ENCODE data around the gene PCSK1N.
"Not testable (repeated sequence)": the region's sequence is repeated elsewhere in the genome, so short reads cannot be mapped to it uniquely, and the experiment has no call there.

Gene PCSK1N, protein sequence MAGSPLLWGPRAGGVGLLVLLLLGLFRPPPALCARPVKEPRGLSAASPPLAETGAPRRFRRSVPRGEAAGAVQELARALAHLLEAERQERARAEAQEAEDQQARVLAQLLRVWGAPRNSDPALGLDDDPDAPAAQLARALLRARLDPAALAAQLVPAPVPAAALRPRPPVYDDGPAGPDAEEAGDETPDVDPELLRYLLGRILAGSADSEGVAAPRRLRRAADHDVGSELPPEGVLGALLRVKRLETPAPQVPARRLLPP

DNA sequence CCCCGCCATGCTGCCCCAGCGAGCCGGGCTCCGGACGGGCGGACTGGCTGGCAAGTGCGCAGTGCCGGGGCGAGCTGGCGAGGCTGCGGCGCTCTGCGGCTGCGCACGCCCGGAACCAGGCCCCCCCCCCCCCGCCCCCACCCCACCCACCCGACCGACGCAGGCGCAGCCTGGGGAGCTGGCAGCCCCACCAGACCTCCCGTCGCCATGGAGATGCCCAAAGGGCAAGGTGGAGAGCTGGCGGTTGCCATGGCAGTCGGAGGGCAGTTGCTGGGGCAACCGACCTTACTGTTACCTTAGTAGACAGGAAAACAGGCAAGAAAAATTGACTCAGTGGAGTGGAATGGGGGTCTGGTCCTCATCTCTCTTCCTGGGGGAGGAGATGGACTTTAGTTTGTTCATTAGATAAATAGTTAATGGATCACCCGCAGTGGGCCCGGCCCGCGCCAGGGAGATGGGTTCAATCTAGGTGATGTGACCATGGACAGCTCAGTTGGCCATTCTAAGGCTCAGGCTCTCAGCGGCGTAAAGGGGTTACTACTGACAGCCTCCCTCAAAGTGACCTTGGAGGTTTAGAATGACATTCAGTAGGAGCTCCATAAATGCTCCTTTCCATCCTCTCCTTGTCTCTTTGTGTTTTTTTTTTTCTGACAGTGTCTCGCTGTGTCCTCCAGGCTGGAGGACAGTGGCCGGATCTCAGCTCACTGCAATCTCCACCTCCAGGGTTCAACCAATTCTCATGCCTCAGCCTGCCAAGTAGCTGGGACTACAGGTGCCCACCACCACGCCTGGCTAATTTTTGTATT, at the start of gene PCSK1N:
PCSK1N (minus strand) TSS at position 87 of the 806 bp plus-strand sequence; CDS start at position 9, 78 bp downstream.
- no peak for DNase-seq

DNA sequence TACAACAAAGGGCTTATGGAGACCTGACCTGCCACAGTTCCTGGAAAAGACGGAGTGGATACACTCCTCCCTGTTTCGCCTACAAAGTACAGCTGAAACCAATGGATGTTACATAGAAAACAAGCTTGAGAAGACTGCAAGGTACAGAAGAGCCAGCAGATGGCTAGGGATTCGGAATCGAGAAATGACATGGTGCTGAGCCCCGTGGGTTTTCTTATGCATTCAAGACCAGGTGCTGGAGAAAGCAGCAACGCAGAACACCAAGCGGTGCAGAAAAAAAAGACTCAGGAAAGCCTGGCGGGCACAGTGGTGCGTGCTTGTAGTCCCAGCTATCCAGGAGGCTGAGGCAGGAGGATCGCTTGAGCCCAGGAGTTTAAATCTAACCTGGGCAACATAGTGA, 48.3 kb upstream of the PCSK1N start:
- no peak for DNase-seq

DNA sequence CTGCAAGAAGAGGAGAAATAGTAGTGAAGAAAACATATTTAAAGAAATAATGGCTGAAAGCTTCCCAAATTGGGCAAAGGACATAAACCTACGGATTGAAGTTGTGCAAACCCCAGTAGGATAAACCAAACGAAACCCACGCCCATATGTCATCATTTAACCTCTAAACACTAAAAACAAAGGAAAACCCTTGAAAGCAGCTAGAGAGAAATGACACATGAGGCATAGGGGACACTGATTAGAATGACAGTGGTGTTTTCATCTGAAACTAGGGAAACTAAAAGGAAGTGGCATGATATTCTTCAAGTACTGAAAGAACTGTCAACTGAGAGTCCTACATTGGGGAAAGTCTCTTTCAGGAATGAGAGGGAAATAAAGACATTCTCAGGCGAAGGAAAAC, 41.5 kb upstream of the PCSK1N start:
- DNase-seq, result peak; percentile 41 to 66 (median 58)

DNA sequence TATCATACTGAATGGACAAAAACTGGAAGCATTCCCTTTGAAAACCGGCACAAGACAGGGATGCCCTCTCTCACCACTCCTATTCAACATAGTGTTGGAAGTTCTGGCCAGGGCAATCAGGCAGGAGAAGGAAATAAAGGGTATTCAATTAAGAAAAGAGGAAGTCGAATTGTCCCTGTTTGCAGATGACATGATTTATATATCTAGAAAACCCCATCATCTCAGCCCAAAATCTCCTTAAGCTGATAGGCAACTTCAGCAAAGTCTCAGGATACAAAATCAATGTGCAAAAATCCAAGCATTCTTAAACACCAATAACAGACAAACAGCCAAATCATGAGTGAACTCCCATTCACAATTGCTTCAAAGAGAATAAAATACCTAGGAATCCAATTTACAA, 36.6 kb upstream of the PCSK1N start:
- DNase-seq, result not testable (repeated sequence)

DNA sequence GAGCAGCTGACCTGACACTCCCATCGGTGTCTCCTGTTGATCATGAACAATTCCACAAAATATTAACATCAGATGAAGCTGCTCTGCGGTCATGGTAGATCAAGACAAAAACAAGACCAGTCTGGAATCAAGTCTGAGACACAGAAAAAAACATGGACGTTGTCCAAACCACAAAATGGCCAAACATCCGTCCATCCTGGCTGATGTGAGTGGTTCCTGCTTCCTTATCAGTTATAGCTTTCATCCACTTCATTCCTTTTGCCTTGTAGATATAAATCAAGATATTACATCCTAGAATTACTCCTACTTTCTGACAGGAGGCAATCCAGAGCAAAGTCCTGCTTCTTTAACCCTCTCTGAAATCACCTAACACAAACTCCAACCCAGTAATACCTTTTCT, 28.8 kb upstream of the PCSK1N start:
- DNase-seq, result no peak

DNA sequence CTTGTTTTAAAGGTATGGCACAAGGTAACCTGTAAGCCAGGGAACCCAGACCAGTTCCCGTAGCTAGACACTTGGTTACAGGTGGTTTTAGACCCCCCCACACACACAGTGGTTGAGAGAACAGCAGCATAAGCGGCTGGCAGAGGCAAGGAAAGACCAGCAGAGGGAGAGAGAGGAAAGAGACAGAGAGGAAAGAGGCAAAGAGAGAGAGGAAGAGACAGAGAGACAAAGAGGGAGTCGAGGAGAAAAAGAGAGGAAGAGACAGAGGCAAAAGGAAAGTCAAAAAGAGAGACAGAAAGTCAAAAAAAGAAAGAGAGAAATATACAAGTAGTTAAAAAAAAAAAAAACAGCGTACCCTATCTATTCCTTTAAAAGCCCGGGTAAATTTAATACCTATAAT, 19.5 kb upstream of the PCSK1N start:
- no peak for DNase-seq

DNA sequence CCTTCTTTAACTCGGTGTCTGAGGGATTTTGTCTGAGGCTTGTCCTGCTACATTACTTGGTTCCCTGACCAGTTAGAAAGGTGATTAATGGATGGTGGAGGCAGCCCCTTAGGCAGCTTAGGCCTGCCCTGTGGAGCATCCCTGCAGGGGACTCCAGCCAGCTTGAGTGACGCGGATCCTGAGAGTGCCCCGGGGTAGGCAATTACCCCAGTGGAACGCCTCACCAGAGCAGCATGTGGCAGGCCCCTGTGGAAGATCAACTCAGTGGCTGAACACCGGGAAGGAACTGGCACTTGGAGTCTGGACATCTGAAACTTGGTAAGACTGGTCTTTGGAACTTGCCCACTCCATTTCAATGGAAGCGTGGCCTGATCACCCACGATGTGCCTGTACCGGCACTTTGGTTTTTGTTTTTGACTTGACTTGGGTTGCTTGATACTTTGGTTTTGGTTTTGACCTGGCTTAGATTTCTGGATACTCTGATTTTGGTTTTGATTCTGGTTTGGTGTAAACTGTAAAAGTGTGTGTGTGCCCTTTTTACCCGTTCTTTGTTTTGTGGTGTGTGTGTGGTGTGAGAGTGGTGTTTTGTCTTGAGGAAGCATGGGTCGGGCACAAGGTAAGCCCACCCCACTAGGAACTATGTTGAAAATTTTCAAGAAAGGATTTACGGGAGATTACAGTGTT, 18.9 kb upstream of the PCSK1N start:
- DNase-seq, result not testable (repeated sequence)

DNA sequence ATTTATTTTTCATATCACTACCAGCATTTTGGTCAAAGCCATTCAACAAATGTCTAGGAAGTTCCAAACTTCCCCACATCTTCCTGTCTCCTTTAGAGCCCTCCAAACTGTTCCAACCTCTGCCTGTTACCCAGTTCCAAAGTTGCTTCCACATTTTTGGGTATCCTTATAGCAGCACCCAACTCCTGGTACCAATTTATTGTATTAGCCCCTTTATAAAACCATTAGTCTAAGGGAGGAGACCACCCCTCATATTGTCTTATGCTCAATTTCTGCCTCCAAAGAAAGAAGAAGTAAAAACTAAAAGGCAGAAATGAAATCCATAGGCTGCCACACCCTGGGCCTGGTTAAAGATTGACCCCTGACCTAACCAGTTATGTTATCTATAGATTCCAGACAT, 18.1 kb upstream of the PCSK1N start:
- DNase-seq, result not testable (repeated sequence)

DNA sequence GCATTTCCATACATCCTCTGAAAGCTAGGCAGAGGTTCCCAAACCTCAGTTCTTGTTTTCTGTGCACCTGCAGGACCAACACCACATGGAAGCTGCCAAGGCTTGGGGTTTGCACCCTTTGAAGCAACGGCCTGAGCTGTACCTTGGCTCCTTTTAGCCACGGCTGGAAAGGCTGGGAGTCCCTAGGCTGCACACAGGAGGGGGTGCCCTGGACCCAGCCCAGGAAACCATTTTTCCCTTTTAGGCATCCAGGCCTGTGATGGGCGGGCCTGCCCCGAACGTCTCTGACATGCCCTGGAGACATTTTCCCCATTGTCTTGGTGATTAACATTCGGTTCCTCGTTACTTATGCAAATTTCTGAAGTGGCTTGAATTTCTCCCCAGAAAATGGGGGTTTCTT, 17.4 kb upstream of the PCSK1N start:
- no peak for DNase-seq

DNA sequence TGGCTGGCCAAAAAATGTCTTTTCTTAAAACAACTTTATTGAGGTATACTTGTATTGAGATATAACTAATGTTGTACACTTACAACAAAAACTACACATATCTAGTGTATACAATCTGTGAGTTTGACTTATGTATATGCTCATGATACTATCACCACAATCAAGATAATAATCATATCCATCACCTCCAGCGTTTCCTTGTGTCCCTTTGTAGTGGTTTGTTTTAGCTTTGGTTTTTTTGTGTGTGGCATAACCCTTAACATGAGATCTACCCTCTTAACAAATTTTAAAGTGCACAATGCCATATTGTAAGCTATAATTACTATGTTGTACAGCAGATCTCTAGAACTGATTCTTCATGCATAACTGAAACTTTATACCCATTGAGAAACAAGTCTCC, 13.4 kb upstream of the PCSK1N start:
- no peak for DNase-seq

DNA sequence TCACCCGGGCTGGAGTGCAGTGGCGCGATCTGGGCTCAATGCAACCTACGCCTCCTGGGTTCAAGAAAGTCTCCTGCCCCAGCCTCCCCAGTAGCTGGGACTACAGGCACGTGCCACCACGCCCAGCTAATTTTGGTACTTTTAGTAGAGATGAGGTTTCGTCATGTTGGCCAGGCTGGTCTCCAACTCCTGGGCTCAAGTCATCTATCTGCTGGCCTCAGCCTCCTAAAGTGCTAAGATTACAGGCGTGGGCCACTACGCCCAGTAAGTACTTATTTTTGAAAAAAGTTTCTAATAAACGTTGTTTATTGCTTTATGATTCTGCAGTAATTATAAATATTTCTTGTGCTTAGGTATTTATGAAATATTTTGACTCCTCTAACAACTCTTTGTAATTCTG, 4.3 kb upstream of the PCSK1N start:
- DNase-seq, result no peak

DNA sequence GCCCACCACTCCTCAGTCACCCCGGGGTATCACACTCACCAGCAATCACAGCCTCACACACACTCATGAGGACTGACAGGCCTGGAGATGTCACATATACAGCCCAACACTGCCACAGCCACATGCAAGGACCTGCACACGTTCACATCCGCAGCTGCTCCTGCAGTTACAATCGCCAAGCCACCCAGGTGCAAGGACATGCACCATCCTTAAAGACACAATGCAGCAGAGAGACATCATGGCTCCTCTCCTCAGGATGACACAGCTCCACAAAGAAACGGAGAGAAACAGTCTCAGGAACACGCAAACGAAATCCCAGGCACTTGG, 1.1 kb downstream of the PCSK1N start:
- DNase-seq, result no peak

DNA sequence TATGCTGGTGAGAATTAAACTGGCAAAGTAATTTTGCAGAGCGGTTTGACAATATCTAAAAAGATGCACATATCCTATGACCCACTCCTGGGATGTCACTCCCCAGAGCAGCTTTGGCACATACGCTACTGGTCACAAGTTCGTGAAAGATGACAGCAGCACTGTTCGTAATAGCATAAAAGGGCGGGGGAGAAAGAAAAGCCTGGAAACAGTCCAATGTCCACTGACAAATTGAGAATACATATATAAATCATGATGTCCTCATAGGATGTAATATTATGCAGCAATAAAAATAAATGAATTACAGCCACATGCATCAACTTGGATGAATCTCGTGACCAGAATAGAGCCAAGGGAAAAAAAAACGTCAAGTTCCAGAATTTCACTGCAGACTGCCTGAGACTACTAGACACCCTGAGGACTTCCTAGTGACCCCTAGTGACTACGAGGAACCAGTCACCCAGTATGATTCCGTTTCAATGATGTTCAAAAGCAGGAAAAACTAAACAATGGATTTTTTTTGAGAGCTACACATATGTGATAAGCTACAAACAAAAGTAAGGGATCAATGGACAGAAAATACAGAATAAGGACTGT, 1.8 kb downstream of the PCSK1N start:
- peak in 2 of 3 donors; percentile 26 to 30 for DNase-seq

DNA sequence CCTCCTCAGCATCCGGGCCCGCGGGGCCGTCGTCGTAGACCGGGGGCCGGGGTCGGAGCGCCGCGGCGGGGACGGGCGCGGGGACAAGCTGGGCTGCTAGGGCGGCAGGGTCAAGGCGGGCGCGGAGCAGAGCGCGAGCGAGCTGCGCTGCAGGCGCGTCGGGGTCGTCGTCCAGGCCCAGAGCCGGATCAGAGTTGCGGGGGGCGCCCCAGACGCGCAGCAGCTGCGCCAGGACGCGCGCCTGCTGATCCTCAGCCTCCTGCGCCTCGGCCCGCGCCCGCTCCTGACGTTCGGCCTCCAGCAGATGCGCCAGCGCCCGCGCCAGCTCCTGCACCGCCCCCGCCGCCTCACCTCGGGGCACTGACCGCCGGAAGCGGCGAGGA, 3.5 kb downstream of the PCSK1N start:
- DNase-seq, result no peak

DNA sequence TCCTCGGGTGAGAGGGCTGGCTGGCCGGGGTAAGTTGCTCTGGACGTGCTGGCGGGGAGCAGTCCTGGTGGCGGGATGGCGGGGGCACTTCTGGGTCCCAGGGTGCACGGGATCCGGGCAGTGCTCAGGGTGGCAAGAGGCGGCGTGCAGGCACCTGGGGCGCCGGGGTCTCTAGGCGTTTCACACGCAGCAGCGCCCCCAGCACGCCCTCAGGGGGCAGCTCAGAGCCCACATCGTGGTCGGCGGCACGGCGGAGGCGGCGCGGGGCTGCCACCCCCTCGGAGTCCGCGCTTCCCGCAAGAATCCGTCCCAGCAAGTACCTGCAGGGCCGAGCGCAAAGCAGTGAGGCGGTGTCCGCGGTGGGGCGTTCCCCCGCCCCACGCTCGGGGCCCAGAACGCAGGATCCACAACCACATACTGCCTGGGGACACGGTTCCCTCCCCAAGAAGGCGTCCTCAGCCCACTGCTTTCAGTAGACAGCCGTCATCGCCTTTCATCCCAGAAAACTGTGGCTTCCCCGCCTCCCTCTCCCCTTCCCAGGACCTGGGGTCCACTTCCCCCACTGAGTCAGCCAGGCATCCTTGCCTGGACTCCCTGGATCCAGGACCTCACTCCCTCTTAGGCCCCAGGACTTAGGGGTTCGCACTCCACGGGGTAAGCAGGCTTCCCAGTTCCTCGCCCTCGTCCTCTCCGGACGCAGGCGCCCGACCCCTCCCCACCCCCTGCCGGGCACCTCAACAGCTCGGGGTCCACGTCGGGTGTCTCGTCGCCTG, 4.1 kb downstream of the PCSK1N start:
- no peak for DNase-seq

DNA sequence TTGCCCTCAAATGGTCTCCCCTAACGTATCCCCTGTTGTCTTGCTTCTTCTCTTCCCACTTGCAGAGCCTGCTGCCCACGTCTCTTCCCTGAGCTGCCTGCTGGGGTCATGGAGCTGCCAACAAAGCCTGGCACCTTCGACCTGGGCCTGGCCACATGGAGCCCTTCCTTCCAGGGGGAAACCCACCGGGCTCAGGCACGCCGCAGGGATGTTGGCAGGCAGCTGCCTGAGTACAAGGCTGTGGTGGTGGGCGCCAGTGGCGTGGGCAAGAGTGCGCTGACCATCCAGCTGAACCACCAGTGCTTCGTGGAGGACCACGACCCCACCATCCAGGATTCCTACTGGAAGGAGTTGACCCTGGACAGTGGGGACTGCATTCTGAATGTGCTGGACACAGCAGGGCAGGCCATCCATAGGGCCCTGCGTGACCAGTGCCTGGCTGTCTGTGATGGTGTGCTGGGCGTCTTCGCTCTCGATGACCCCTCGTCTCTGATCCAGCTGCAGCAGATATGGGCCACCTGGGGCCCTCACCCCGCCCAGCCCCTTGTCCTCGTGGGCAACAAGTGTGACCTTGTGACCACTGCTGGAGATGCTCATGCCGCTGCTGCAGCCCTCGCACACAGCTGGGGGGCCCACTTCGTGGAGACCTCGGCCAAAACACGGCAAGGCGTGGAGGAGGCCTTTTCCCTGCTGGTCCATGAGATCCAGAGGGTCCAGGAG, 6.2 kb downstream of the PCSK1N start:
- DNase-seq, result no peak

DNA sequence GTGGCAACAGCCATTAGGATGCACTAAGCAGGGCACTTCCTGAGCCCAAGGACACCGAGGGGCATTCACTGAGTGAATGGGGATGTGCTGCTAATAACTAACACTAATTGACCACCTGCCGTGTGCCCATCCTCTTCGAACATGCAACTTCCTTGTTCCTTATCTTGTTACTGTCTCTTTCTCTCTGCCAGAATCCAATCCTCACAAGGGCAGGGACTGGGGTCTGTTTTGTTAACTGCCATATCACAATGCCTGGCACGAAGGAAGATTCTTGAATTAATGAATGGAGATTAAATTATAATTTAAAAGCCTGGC, 7.8 kb downstream of the PCSK1N start:
- no peak for DNase-seq

DNA sequence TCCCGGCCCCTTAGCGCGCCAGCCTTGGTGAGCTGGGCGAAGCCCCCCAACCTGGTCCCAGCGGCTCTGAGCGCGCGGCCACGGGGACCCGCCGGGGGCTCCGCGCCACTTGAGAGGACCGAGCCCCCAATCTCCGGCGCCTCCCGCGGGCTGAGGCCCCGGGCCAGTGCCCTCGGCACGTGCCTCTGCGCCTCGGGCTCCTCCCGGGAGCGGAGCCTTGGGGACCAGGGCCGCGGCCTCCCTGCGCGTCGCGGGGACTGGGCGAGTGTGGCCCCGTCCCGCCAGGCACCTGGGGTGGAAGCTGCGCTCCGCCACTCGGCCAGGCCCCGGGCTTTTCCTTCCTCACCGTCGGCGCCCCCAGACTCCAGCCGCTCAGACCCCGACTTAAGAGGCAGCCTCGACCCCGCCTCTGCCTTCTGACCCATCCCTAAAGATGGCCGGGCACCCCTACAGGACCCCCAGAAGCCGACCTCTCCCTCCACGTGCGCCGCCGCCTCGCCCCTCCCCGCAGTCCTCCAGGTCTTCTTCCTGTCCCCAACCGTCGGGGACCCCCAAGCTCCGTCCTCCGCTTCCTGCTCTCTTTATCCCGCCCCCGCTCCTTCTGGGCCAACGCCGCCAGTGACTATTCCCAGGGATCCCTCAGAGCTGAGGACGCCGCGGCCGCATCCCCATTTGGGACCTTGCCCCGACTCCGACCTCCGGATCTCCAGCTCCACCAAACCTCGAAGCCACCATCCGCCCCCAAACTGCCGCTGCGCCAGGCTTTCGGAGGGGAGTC, 8.3 kb downstream of the PCSK1N start:
- no peak for DNase-seq

DNA sequence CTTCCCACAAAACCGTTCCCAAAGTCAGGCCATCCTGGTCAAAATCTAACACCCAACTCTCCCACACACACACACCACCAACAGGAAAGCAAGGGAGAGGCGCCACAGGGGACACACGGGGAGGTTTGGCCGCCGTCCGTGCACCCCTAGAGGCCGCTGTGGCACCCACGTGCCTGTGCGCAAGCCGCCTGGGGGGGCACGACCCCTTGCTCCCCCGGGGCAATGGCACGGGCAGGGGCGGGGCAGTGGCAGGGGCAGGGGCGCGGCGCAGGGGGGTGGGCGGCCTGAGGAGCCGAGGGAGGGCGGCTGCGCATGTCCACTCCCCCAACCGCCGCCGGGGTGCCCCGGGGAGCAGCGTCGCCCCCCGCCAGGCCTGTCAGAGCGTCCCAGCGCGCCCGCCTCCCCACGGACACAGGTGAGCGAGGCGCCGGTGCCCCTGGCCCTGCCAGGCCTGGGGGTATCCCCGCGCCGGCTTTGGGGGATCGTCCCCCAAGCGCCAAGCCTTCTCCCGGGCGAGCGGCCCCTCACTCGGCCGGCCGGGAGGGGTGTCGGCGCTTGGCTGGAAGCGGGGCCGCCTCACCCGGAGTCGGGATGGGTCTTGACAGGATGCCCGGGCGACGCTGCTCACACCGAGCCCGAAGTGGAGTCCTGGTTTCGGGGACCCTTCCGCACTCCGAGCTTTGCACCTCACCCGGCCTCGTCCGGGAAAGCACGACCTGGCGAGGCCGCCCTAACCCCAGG, 9.1 kb downstream of the PCSK1N start, which contains the start of gene ERAS:
ERAS (plus strand) TSS at position 379 of the 741 bp plus-strand sequence. CDS start 2,611 bp downstream, outside the sequence.
- DNase-seq, result no peak

DNA sequence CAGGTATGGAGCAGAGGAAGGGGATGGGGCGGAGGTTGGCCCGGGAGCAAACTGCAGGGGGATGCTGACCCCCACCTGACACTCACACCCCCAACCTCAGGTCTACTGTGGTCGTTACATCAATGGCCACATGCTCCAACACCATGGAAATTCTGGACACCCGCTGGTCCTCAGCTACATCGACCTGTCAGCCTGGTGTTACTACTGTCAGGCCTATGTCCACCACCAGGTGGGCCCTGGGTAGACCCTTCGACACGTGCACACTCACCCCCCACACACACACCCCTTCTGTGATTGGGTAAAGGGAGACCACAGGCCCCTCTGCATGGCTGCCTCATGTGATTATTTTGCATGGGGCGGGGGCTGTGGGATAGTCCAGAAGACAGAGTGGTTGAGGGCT, 11.3 kb downstream of the PCSK1N start:
- no peak for DNase-seq

DNA sequence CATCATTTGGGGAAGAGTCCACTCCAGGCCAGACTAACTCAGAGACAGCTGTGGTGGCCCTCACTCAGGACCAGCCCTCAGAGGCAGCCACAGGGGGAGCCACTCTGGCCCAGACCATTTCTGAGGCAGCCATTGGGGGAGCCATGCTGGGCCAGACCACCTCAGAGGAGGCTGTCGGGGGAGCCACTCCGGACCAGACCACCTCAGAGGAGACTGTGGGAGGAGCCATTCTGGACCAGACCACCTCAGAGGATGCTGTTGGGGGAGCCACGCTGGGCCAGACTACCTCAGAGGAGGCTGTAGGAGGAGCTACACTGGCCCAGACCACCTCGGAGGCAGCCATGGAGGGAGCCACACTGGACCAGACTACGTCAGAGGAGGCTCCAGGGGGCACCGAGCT, 12.4 kb downstream of the PCSK1N start:
- DNase-seq, result no peak
